H9 (cell line): ENCODE data around the gene SUN2. TPM values are rescaled to one million over a fixed set of nuclear protein-coding genes. Genes with fewer than 3 reads are reported as not detected.

ENCODE experiments used
- DNase-seq: peaks from one replicate; pipeline ENCODE4 v3.0.0-alpha.2; 2017
- H2AFZ ChIP-seq: one replicate; pipeline ENCODE4 v1.6.1; 2013; ENCODE audit warnings: mild to moderate bottlenecking, low read length, control low read depth, moderate library complexity
- H2AK5ac ChIP-seq: 2 replicates; pipeline ENCODE4 v1.6.1; 2013; ENCODE audit warnings: low read length, control low read depth, mixed read lengths; ENCODE audit not compliant: insufficient read length
- H2BK120ac ChIP-seq: one replicate; pipeline ENCODE4 v1.6.1; 2013; ENCODE audit warnings: low read depth, mild to moderate bottlenecking, low read length, control low read depth, inconsistent platforms; ENCODE audit not compliant: poor library complexity, severe bottlenecking
- H2BK12ac ChIP-seq: 2 replicates; pipeline ENCODE4 v1.6.1; 2013; ENCODE audit warnings: low read length, control low read depth, mixed read lengths, low read depth; ENCODE audit not compliant: insufficient read length
- H2BK15ac ChIP-seq: 2 replicates; pipeline ENCODE4 v1.6.1; 2013; ENCODE audit warnings: low read depth, low read length, control low read depth
- H2BK20ac ChIP-seq: one replicate; pipeline ENCODE4 v1.6.1; 2013; ENCODE audit warnings: low read depth, mild to moderate bottlenecking, low read length, control low read depth, inconsistent platforms; ENCODE audit not compliant: poor library complexity, severe bottlenecking
- H2BK5ac ChIP-seq: 2 replicates; pipeline ENCODE4 v1.6.1; 2013; ENCODE audit warnings: low read length, control low read depth, mixed read lengths; ENCODE audit not compliant: insufficient read length
- H3K14ac ChIP-seq: 2 replicates; pipeline ENCODE4 v1.6.1; 2013; ENCODE audit warnings: low read length, control low read depth; ENCODE audit not compliant: insufficient read depth
- H3K18ac ChIP-seq: 2 replicates; pipeline ENCODE4 v1.6.1; 2013; ENCODE audit warnings: low read depth, mild to moderate bottlenecking, mixed read lengths, low read length, control low read depth; ENCODE audit not compliant: insufficient read length
- H3K23ac ChIP-seq: 2 replicates; pipeline ENCODE4 v1.6.1; 2013; ENCODE audit warnings: low read length, control low read depth, mixed read lengths, low read depth; ENCODE audit not compliant: insufficient read length
- H3K23me2 ChIP-seq: 2 replicates; pipeline ENCODE4 v1.6.1; 2013; ENCODE audit warnings: low read depth, mild to moderate bottlenecking, mixed read lengths, low read length, control low read depth; ENCODE audit not compliant: insufficient read length, poor library complexity, severe bottlenecking
- H3K27ac ChIP-seq: 2 replicates; pipeline ENCODE4 v1.5.1; 2013; ENCODE audit warnings: low read length, control low read depth, mixed read lengths, low read depth; ENCODE audit not compliant: insufficient read length
- H3K27me3 ChIP-seq: 2 replicates; pipeline ENCODE4 v1.6.1; 2013; ENCODE audit warnings: low read length, control low read depth, inconsistent platforms; ENCODE audit not compliant: insufficient read depth
- H3K4ac ChIP-seq: 2 replicates; pipeline ENCODE4 v1.6.1; 2013; ENCODE audit warnings: low read depth, mild to moderate bottlenecking, control low read depth, inconsistent platforms, low read length, moderate library complexity
- H3K4me1 ChIP-seq: 2 replicates; pipeline ENCODE4 v1.6.1; 2013; ENCODE audit warnings: low read length, control low read depth, inconsistent platforms; ENCODE audit not compliant: insufficient read depth
- H3K4me2 ChIP-seq: 2 replicates; pipeline ENCODE4 v1.6.1; 2013; ENCODE audit warnings: low read length, control low read depth, mixed read lengths; ENCODE audit not compliant: insufficient read length, insufficient read depth
- H3K56ac ChIP-seq: 2 replicates; pipeline ENCODE4 v1.6.1; 2013; ENCODE audit warnings: low read depth, mild to moderate bottlenecking, mixed read lengths, low read length, control low read depth; ENCODE audit not compliant: insufficient read length
- H3K79me1 ChIP-seq: 2 replicates; pipeline ENCODE4 v1.6.1; 2013; ENCODE audit warnings: low read depth, mild to moderate bottlenecking, moderate library complexity, low read length, control low read depth, inconsistent platforms; ENCODE audit not compliant: insufficient read depth, poor library complexity, severe bottlenecking
- H3K79me2 ChIP-seq: 2 replicates; pipeline ENCODE4 v1.6.1; 2013; ENCODE audit warnings: low read length, control low read depth, inconsistent platforms; ENCODE audit not compliant: insufficient read depth
- H3K9ac ChIP-seq: 2 replicates; pipeline ENCODE4 v1.6.1; 2013; ENCODE audit warnings: low read length, control low read depth, mixed read lengths; ENCODE audit not compliant: insufficient read length; ENCODE audit errors: extremely low read depth
- H3K9me3 ChIP-seq: one replicate; pipeline ENCODE4 v1.6.1; 2013; ENCODE audit warnings: low read depth, low read length, inconsistent platforms; ENCODE audit not compliant: control insufficient read depth
- H3T11ph ChIP-seq: one replicate; pipeline ENCODE4 v1.6.1; 2013; ENCODE audit warnings: mild to moderate bottlenecking, low read length, control low read depth, inconsistent platforms
- H4K20me1 ChIP-seq: one replicate; pipeline ENCODE4 v1.6.1; 2013; ENCODE audit not compliant: control insufficient read depth, insufficient read length, insufficient read depth
- H4K5ac ChIP-seq: 2 replicates; pipeline ENCODE4 v1.6.1; 2013; ENCODE audit warnings: low read depth, mild to moderate bottlenecking, mixed read lengths, low read length, control low read depth; ENCODE audit not compliant: insufficient read length
- H4K8ac ChIP-seq: replicated peaks from 2 replicates; pipeline ENCODE4 v1.6.1; 2013; ENCODE audit warnings: low read length, control low read depth, mixed read lengths, low read depth; ENCODE audit not compliant: insufficient read length
- H4K91ac ChIP-seq: 2 replicates; pipeline ENCODE4 v1.6.1; 2013; ENCODE audit warnings: low read depth, mild to moderate bottlenecking, moderate library complexity, mixed read lengths, low read length, control low read depth; ENCODE audit not compliant: insufficient read length
- H3K27ac Mint-ChIP-seq, 3 experiments: 2 replicates in 2 of 3; 3 replicates in 1 of 3; pipeline ENCODE4 v1.8.0; 2020 to 2021; ENCODE audit warnings: mixed read lengths in 3 of 3, mild to moderate bottlenecking in 1 of 3, moderate library complexity in 1 of 3
- H3K27me3 Mint-ChIP-seq: 2 replicates; pipeline ENCODE4 v1.8.0; 2021; ENCODE audit warnings: low read depth, mild to moderate bottlenecking, moderate library complexity, mixed read lengths
- H3K36me3 Mint-ChIP-seq, 3 experiments: 2 replicates in 2 of 3; 3 replicates in 1 of 3; pipeline ENCODE4 v1.8.0; 2020 to 2021; ENCODE audit warnings: low read depth in 3 of 3, mixed read lengths in 3 of 3; ENCODE audit not compliant: insufficient read depth in 1 of 3
- H3K4me1 Mint-ChIP-seq, 2 experiments: 2 replicates each; pipeline ENCODE4 v1.8.0; 2020; ENCODE audit warnings: mixed read lengths in 2 of 2
- H3K4me3 Mint-ChIP-seq, 2 experiments: 2 replicates in 1 of 2; 3 replicates in 1 of 2; pipeline ENCODE4 v1.8.0; 2020 to 2021; ENCODE audit warnings: mild to moderate bottlenecking in 2 of 2, mixed read lengths in 2 of 2, moderate library complexity in 1 of 2
- H3K9me3 Mint-ChIP-seq, 2 experiments: 2 replicates in 1 of 2; 3 replicates in 1 of 2; pipeline ENCODE4 v1.8.0; 2020; ENCODE audit warnings: mild to moderate bottlenecking in 2 of 2, mixed read lengths in 2 of 2, moderate library complexity in 1 of 2
- CTCF ChIP-seq: fragments of 200-600 bp; sonication (generic); conservative IDR thresholded peaks from 3 replicates; pipeline ENCODE4 v1.8.0; 2021; ENCODE audit warnings: antibody characterized with exemption, mild to moderate bottlenecking
- WGBS: extraction: QIAGEN DNeasy Blood & Tissue Kit; methylation state at CpG from one replicate; pipeline ENCODE4 v1.1.7; 2013; ENCODE audit warnings: missing lambda C conversion rate, low lambda C conversion rate, mixed read lengths; ENCODE audit not compliant: insufficient read length; ENCODE audit errors: extremely low coverage; 5-methylcytosine and 5-hydroxymethylcytosine counted together
- total RNA-seq: library from RNA; stranded (reverse); gene quantifications from 2 replicates; pipeline ENCODE4 v1.2.1, GENCODE V29; 2021

The SUN2 gene
- total RNA-seq, 1 experiment from 2014 or later: 12.0 TPM

- no peak overlapping the region for H2BK5ac ChIP-seq
- Mint-ChIP-seq H3K27me3 (peaks cover 2% of the 10 kb centered on the region), H3K4me1 (peaks cover 4 to 17% of the 10 kb centered on the region in 2 experiments), H3K9me3 (no peaks in the 10 kb centered on the region), H3K27ac (no peak overlapping the region), H3K36me3 (no peaks in the 10 kb centered on the region), H3K4me3 (no peak overlapping the region)
- no peaks in the 10 kb centered on the region for H4K20me1 ChIP-seq
- H2AK5ac ChIP-seq: no peak overlapping the region
- H4K5ac ChIP-seq: no peak overlapping the region
- DNase-seq: no peak
- no peak overlapping the region for H3K9ac ChIP-seq
- H3K79me2 ChIP-seq: no peaks in the 10 kb centered on the region
- no peak for TF ChIP-seq CTCF
- H3T11ph ChIP-seq: no peak overlapping the region
- H2AFZ ChIP-seq: no peak overlapping the region
- no peak overlapping the region for H4K91ac ChIP-seq
- no peaks in the 10 kb centered on the region for H3K9me3 ChIP-seq
- H2BK12ac ChIP-seq: no peak overlapping the region
- no peak overlapping the region for H3K56ac ChIP-seq
- no peaks in the 10 kb centered on the region for H3K23me2 ChIP-seq
- no peak overlapping the region for H3K14ac ChIP-seq
- no peak overlapping the region for H3K4me2 ChIP-seq
- WGBS: no CpG with 5 or more reads among the region's 4 CpGs
- H2BK20ac ChIP-seq: no peak overlapping the region
- H2BK120ac ChIP-seq: no peak overlapping the region
- H3K23ac ChIP-seq: no peak overlapping the region
- H3K79me1 ChIP-seq: no peaks in the 10 kb centered on the region
- H2BK15ac ChIP-seq: no peak overlapping the region
- H3K18ac ChIP-seq: no peak overlapping the region
- H3K4me1 ChIP-seq: no peaks in the 10 kb centered on the region
- no peak overlapping the region for H4K8ac ChIP-seq
- no peak overlapping the region for H3K4ac ChIP-seq
- no peaks in the 10 kb centered on the region for H3K27me3 ChIP-seq
- H3K27ac ChIP-seq: no peak overlapping the region
Observed at GRCh38 chr22:38773363-38773946, 17.7 kb upstream of the SUN2 start.
